A673 (cell line): Measurements from ENCODE around the gene ORAI1.

Source experiments
- EZH2 ChIP-seq: fragments of 200-600 bp; sonication (generic); IDR thresholded peaks from 2 replicates; pipeline ENCODE4 v1.6.1; 2017; ENCODE audit warnings: borderline replicate concordance, low read depth, mild to moderate bottlenecking, mixed read lengths, antibody characterized with exemption, low read length; ENCODE audit not compliant: poor library complexity, severe bottlenecking
- TF ChIP-seq, protein P1 (sequence below): fragments of 300-800, 200-600 bp; sonication (generic); conservative IDR thresholded peaks from 2 replicates; pipeline ENCODE4 v1.5.1; 2017; ENCODE audit warnings: low read depth, mild to moderate bottlenecking, antibody characterized with exemption, low read length, moderate library complexity, mixed read lengths

DNA sequence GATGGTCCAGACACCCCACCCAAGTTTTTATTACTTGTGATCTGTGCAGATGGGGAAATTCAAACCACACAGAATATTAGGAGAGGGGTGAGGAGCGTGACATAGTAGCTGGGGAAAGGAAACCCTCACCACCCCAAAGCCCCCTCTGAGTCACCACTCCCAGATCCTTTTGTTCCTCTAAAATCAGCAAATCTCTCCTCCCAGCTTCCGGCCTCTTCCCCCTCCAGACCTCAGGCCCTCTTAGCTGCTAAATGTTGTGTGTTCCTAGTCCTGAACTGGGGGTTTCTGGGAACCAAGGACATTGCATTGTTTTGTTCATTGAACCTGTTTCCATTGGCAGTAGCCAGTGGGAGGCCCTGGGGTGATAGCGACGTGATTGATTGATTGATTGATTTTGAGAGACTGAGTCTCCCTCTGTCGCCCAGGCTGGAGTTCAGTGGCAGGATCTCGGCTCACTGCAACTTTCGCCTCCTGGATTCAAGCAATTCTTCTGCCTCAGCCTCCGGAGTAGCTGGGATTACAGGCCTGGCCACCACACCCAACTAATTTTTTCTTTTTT is 5.9 kb upstream of the ORAI1 start:
- TF ChIP-seq, protein P1, sequence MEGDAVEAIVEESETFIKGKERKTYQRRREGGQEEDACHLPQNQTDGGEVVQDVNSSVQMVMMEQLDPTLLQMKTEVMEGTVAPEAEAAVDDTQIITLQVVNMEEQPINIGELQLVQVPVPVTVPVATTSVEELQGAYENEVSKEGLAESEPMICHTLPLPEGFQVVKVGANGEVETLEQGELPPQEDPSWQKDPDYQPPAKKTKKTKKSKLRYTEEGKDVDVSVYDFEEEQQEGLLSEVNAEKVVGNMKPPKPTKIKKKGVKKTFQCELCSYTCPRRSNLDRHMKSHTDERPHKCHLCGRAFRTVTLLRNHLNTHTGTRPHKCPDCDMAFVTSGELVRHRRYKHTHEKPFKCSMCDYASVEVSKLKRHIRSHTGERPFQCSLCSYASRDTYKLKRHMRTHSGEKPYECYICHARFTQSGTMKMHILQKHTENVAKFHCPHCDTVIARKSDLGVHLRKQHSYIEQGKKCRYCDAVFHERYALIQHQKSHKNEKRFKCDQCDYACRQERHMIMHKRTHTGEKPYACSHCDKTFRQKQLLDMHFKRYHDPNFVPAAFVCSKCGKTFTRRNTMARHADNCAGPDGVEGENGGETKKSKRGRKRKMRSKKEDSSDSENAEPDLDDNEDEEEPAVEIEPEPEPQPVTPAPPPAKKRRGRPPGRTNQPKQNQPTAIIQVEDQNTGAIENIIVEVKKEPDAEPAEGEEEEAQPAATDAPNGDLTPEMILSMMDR: no peak
- no peak for TF ChIP-seq EZH2
